GM23338 (cell line): Measurements from ENCODE around the gene PRSS57. TPM values are rescaled to one million over a fixed set of nuclear protein-coding genes. Genes with fewer than 3 reads are reported as not detected.

Source experiments
- ATAC-seq: fragments of 200-7000 bp; cut with Tn5 transposase; 3 replicates; pipeline ENCODE4 v1.9.1; 2020
- DNase-seq: peaks from one replicate; pipeline ENCODE4 v3.0.0-alpha.2; 2015; ENCODE audit warnings: low spot score
- H2AFZ ChIP-seq: fragments of 200-600 bp; sonication (generic); 2 replicates; pipeline ENCODE4 v1.8.0; 2016; ENCODE audit warnings: antibody characterized with exemption, mild to moderate bottlenecking, moderate library complexity
- H3F3A ChIP-seq: fragments of 200-600 bp; sonication (generic); replicated peaks from 2 replicates; pipeline ENCODE4 v1.8.0; 2017; ENCODE audit warnings: antibody characterized with exemption, mixed run types, low read depth
- H3K27ac ChIP-seq: fragments of 200-600 bp; sonication (generic); 2 replicates; pipeline ENCODE4 v1.6.1; 2016; ENCODE audit warnings: low read depth
- H3K27me3 ChIP-seq: fragments of 200-600 bp; sonication (generic); 2 replicates; pipeline ENCODE4 v1.8.0; 2016; ENCODE audit warnings: mild to moderate bottlenecking, mixed run types, moderate library complexity; ENCODE audit not compliant: insufficient read depth
- H3K36me3 ChIP-seq: fragments of 200-600 bp; sonication (generic); 2 replicates; pipeline ENCODE4 v1.8.0; 2016; ENCODE audit warnings: mild to moderate bottlenecking; ENCODE audit not compliant: insufficient read depth
- H3K4me1 ChIP-seq: fragments of 200-600 bp; sonication (generic); 2 replicates; pipeline ENCODE4 v1.8.0; 2016; ENCODE audit warnings: mild to moderate bottlenecking, moderate library complexity; ENCODE audit not compliant: insufficient read depth
- H3K4me2 ChIP-seq: fragments of 200-600 bp; sonication (generic); 2 replicates; pipeline ENCODE4 v1.7.1; 2017; ENCODE audit warnings: mixed run types
- H3K4me3 ChIP-seq: fragments of 200-600 bp; sonication (generic); 2 replicates; pipeline ENCODE4 v1.6.1; 2016; ENCODE audit warnings: mixed run types
- H3K79me2 ChIP-seq: fragments of 200-600 bp; sonication (generic); replicated peaks from 2 replicates; pipeline ENCODE4 v1.8.0; 2017; ENCODE audit warnings: mild to moderate bottlenecking; ENCODE audit not compliant: insufficient read depth
- H3K9me2 ChIP-seq: fragments of 200-600 bp; sonication (generic); 2 replicates; pipeline ENCODE4 v1.8.0; 2017; ENCODE audit not compliant: insufficient read depth
- H4K20me1 ChIP-seq: fragments of 200-600 bp; sonication (generic); replicated peaks from 2 replicates; pipeline ENCODE4 v1.8.0; 2017; ENCODE audit warnings: mild to moderate bottlenecking; ENCODE audit not compliant: insufficient read depth
- H3K27ac Mint-ChIP-seq: 2 replicates; pipeline ENCODE4 v1.8.0; 2020; ENCODE audit warnings: inconsistent platforms, mild to moderate bottlenecking, moderate library complexity, mixed read lengths
- H3K27me3 Mint-ChIP-seq: 3 replicates; pipeline ENCODE4 v1.8.0; 2022; ENCODE audit warnings: low read depth, mild to moderate bottlenecking, moderate library complexity, mixed read lengths, inconsistent platforms; ENCODE audit not compliant: insufficient read depth, poor library complexity
- H3K36me3 Mint-ChIP-seq: 3 replicates; pipeline ENCODE4 v1.8.0; 2021; ENCODE audit warnings: low read depth, mild to moderate bottlenecking, inconsistent platforms, moderate library complexity, mixed read lengths
- H3K4me1 Mint-ChIP-seq: 3 replicates; pipeline ENCODE4 v1.8.0; 2020; ENCODE audit warnings: mild to moderate bottlenecking, inconsistent platforms, mixed read lengths
- H3K4me3 Mint-ChIP-seq: 3 replicates; pipeline ENCODE4 v1.8.0; 2021; ENCODE audit warnings: moderate library complexity, mild to moderate bottlenecking, inconsistent platforms, mixed read lengths
- H3K9me3 Mint-ChIP-seq: 3 replicates; pipeline ENCODE4 v1.8.0; 2020; ENCODE audit warnings: moderate library complexity, mild to moderate bottlenecking, inconsistent platforms, mixed read lengths
- CREB1 ChIP-seq: fragments of 250-450 bp; sonication (Bioruptor Pico); IDR thresholded peaks from 2 replicates; pipeline ENCODE4 v1.5.0; 2020; ENCODE audit warnings: low read depth, mild to moderate bottlenecking, moderate library complexity
- CTCF ChIP-seq, 2 experiments: fragments of 200-600 bp in 1 of 2; sonication (generic) in 1 of 2; conservative IDR thresholded peaks; 2 replicates each; pipeline versions ENCODE4 v1.5.1 to v1.6.1; 2016 to 2017; ENCODE audit warnings: antibody characterized with exemption in 2 of 2, low read depth in 2 of 2, mild to moderate bottlenecking in 2 of 2, moderate library complexity in 1 of 2
- ETS1 ChIP-seq: IDR thresholded peaks from 2 replicates; pipeline ENCODE4 v1.6.1; 2016; ENCODE audit warnings: antibody characterized with exemption
- EZH2 ChIP-seq: fragments of 200-600 bp; sonication (generic); IDR thresholded peaks from one replicate; pipeline ENCODE4 v1.8.0; 2017; ENCODE audit warnings: antibody characterized with exemption, mild to moderate bottlenecking, low read depth; ENCODE audit not compliant: unreplicated experiment
- EZH2phosphoT487 ChIP-seq: fragments of 200-600 bp; sonication (generic); IDR thresholded peaks from one replicate; pipeline ENCODE4 v1.8.1; 2018; ENCODE audit warnings: antibody characterized with exemption; ENCODE audit not compliant: unreplicated experiment
- POLR2AphosphoS5 ChIP-seq: IDR thresholded peaks from 2 replicates; pipeline ENCODE4 v1.6.1; 2016; ENCODE audit warnings: antibody characterized with exemption, low read depth
- REST ChIP-seq: IDR thresholded peaks from one replicate; pipeline ENCODE4 v1.6.1; 2018; ENCODE audit warnings: antibody characterized with exemption; ENCODE audit not compliant: unreplicated experiment
- STAT1 ChIP-seq: IDR thresholded peaks from one replicate; pipeline ENCODE4 v1.6.1; 2016; ENCODE audit warnings: antibody characterized with exemption; ENCODE audit not compliant: unreplicated experiment
- ZNF114 ChIP-seq: fragments of 250-450 bp; sonication (Bioruptor Pico); IDR thresholded peaks from 2 replicates; pipeline ENCODE4 v1.5.0; 2020; ENCODE audit warnings: mild to moderate bottlenecking, moderate library complexity
- ZNF331 ChIP-seq: fragments of 250-450 bp; sonication (Bioruptor Pico); IDR thresholded peaks from 2 replicates; pipeline ENCODE4 v1.5.0; 2020; ENCODE audit warnings: low read depth, mild to moderate bottlenecking, moderate library complexity
- ZNF462 ChIP-seq: fragments of 250-450 bp; sonication (Bioruptor Pico); IDR thresholded peaks from 2 replicates; pipeline ENCODE4 v1.5.0; 2020; ENCODE audit warnings: mild to moderate bottlenecking, moderate library complexity
- polyA plus RNA-seq: library from polyadenylated mRNA; unstranded; fragments of >200 nt; fragmentation: Nextera tagmentation; extraction: Ambion mirVana; gene quantifications from 2 replicates; pipeline ENCODE4 v1.2.1, GENCODE V29; 2016
- total RNA-seq: library from RNA; depleted of rRNA; stranded (reverse); fragments of >200 nt; shearing (Covaris generic); gene quantifications from 2 replicates; pipeline ENCODE4 v1.2.3, GENCODE V29; 2014

PRSS57 gene
- total and polyA plus RNA-seq, 2 experiments from 2014 or later: 0.34 TPM; not detected in 1

- Histone ChIP-seq H3K4me2 (peak overlapping the region; percentile 72), H3K4me1 (peaks cover 5% of the 10 kb centered on the region; the same call in 1 of the 2 replicates), H3K4me3 (peak overlapping the region; percentile 45; the same call in 1 of the 2 replicates), H3K27me3 (peaks cover 7% of the 10 kb centered on the region; the same call in 1 of the 2 replicates), H2AFZ (no peak overlapping the region), H3K79me2 (no peaks in the 10 kb centered on the region), H3F3A (no peaks in the 10 kb centered on the region), H3K36me3 (no peaks in the 10 kb centered on the region), H3K27ac (no peak overlapping the region), H3K9me2 (no peaks in the 10 kb centered on the region), H4K20me1 (no peaks in the 10 kb centered on the region)
- Mint-ChIP-seq H3K4me1 (peaks cover 7% of the 10 kb centered on the region; the same call in 1 of the 3 replicates), H3K4me3 (no peak overlapping the region), H3K36me3 (peaks cover 4% of the 10 kb centered on the region; the same call in 1 of the 3 replicates), H3K27ac (no peak overlapping the region), H3K27me3 (peaks cover 8% of the 10 kb centered on the region), H3K9me3 (peaks cover 10% of the 10 kb centered on the region; the same call in 2 of the 3 replicates)
- ATAC-seq: peak; percentile 28
- peak; percentile 43 for DNase-seq
- no peak for TF ChIP-seq EZH2
- TF ChIP-seq ZNF462 (CRISPR knock-in tag): no peak
- TF ChIP-seq ETS1: no peak
- no peak for TF ChIP-seq POLR2AphosphoS5
- TF ChIP-seq CTCF (conservative IDR thresholded peaks at IDR 0.05; ENCODE audit: low read depth in 2 of 2): no peak
- no peak for TF ChIP-seq CREB1
- TF ChIP-seq EZH2phosphoT487: no peak
- no peak for TF ChIP-seq ZNF114 (CRISPR knock-in tag)
- no peak for TF ChIP-seq REST
- TF ChIP-seq ZNF331 (CRISPR knock-in tag): no peak
- no peak for TF ChIP-seq STAT1
Observed at GRCh38 chr19:718991-719512, 23.8 kb upstream of the PRSS57 start.
